NCI-H1417 (cell line): ENCODE data around the gene PXT1.
"Not testable (repeated sequence)": the region's sequence is repeated elsewhere in the genome, so short reads cannot be mapped to it uniquely, and the experiment has no call there.

Source experiments
- DNase-seq, 3 experiments: peaks; one replicate each; lab custom pipeline; 2025; lab: John Stamatoyannopoulos, UW

The PXT1 gene

DNA sequence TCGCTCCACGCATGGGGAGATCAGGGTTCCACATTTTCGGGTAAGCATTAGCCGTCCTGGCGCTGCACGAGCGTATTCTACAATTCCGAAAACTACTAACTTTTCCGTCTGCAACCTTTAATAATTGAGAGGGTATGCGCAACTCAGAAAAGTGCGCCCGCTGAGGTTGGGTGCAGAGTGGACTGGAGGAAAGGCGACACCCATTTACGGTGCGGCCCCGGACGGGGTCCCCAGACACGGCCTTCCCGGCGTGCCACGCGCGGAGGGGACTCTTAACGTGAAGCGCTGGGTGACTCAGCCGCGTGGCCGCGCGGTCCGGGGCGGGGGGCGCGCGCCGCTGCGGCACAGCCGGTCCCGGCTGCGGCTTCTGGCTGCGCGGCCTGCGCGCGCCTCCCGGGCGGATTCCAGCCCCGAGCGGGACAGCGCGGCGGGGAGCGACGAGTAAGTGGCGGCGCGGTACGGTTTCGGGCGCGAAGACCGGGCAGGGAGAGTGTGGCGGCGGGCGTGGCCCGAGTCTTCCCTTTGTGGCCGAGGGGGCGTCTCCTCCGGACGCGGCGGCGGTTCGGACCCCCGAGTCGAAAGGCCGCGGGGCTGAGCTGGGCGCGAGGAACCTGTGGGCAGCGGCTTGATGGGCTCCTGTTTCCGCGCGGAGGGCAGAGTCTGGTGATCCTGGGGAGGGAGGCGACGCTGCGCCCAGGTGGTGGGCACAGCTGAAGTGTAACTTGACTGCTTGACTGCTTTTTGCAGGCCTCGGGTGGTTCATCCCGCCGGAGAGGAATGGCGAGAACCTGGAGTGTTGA is at the start of gene PXT1, which contains the start of gene KCTD20:
Gene PXT1, minus strand, starts transcription at position 184 of the 800 bp plus-strand sequence. CDS start 16,772 bp downstream, outside the sequence.
Gene KCTD20, plus strand, starts transcription at position 330 of the 800 bp plus-strand sequence. CDS start 27,098 bp downstream, outside the sequence.
- peak; percentile 86 to 89 (median 89) for DNase-seq

DNA sequence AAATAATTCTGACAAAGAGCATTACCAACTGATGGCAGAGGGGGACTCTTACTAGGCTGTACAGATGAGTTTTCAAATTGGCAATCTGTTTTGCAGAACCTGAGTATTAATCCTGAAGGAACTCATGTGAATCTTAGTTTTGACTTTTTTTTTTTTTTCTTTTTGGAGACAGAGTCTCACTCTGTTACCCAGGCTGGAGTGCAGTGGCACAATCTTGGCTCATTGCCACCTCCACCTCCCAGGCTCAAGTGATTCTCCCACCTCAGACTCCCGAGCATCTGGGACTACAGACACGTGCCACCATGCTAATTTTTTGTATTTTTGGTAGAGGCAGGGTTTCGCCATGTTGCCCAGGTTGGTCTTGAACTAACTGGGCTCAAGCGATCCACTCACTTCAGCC is 49.4 kb upstream of the PXT1 start:
- DNase-seq, result no peak

- DNase-seq, result no peak
Measured at GRCh38 chr6:36491378-36491965, 48.8 kb upstream of the PXT1 start.

- DNase-seq, result no peak
Measured at GRCh38 chr6:36489426-36489825, 46.8 kb upstream of the PXT1 start.

GRCh38 chr6:36488221-36488620 is 45.6 kb upstream of the PXT1 start:
- no peak for DNase-seq

GRCh38 chr6:36487698-36488097 is 45.0 kb upstream of the PXT1 start:
- DNase-seq, result no peak

GRCh38 chr6:36484736-36485135 is 42.1 kb upstream of the PXT1 start:
- DNase-seq, result no peak

DNA sequence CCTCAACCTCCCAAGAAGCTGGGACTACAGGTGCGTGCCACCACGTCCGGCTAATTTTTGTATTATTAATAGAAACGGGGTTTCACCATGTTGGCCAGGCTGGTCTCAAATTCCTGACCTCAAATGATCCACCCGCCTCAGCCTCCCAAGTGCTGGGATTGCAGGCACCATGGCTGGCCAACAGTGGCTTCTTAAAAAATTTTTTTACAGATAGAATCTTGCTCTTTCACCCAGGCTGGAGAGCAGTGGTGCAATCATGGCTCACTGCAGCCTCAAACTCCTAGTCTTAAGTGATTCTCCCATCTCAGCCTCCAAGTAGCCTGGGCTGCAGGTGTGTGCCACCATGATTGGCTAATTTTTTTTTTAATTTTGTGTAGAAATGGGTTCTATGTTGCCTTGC is 40.7 kb upstream of the PXT1 start:
- not testable (repeated sequence) for DNase-seq

DNA sequence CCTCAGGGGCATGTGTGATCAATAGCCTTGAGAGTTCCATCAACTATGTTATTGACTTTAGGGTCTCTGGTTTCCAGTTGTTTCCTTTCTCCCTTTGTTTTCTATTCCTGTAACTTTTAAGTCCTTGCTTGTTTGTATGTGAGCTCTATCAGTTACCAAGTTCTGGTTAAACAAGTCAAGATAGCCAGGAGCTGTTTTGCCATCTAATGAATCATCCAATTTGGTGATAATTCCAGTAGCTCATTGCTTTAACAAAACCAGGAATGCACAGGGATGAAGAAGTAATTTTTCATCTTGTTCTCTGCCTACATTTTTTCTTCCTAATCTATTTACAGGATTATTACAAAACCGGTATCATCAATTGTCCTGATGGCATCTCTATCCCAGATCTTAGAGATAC is 36.6 kb upstream of the PXT1 start:
- DNase-seq, result no peak

DNA sequence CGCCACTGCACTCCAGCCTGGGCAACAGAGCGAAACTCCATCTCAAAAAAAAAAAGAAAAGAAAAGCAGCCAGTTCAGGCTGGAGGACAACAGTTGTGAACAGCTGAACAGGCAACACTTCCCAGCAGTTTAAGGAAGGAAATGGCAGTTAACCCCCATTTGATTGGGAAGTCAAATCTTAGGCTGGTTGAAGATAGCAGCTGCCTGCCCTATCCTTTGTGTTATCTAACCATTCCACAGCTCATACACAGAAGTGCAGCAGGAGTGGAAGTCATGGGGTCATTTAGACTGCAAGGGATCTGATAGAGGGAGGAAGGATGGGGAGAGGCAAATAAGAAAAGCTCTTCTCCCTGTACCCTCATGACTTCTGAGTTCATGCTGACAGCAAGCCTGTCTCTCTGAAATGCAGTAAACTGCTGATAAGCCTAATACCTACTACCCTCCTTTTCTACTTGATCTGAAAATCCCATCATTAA is 35.4 kb upstream of the PXT1 start:
- DNase-seq, result no peak

DNA sequence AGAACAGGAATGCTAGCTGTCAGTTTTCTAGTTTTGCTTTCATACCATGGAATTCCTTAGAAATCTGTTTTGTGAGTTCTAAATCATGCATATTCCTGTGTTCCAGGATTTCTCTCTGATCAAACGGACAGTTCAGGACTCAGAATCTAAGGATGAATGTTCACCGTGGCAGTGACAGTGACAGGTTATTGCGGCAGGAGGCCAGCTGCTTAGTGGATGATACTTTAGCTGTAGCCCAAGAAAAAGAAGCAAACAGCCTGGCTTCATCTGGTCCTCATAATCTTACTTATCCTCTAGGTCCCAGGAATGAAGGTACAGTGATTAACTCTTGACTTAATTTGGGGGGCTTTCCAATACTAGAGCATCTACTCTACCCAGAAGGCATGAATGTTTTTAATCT is 27.3 kb upstream of the PXT1 start:
- DNase-seq, result no peak

- DNase-seq, result no peak
Measured at GRCh38 chr6:36469148-36469661, 26.6 kb upstream of the PXT1 start.

GRCh38 chr6:36467625-36468024 is 25.0 kb upstream of the PXT1 start:
- DNase-seq, result no peak

DNA sequence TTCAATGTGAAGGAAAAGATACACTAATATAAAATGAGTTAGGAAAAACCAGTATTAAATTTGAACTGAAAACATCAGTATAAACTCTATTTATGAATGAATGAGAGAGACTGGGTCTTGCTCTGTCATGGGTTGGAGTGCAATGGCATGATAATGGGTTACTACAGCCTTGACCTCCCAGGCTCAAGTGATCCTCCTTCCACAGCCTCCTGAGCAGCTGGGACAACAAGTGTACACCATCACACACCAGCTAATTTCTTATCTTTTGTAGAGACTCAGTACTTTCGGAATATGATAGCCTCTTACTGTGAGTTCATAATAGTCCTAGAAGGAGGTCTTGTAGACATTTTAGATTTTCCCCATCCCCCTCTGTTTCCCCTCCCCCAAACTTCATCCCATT is 21.6 kb upstream of the PXT1 start:
- no peak for DNase-seq

DNA sequence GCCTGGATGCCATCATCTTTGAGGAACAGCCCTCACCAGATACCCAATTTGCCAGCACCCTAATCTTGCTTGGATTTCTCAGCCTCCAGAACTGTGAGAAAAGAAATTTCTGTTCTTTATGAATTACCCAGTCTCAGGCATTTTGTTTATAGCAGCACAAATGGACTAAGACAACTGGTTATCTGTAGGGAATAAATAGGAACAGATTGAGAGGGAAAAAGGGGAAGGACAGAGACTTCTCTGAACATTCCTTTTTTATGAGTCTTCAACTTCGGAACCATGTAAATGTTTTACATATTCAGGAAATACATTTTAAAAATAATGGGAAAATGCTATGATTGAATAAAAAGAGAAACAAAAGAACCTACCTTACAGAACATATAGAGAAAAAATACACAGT is 21.0 kb upstream of the PXT1 start:
- DNase-seq, result no peak

GRCh38 chr6:36461646-36462045 is 19.0 kb upstream of the PXT1 start:
- no peak for DNase-seq

- DNase-seq, result no peak
Measured at GRCh38 chr6:36460916-36461315, 18.3 kb upstream of the PXT1 start.

GRCh38 chr6:36459501-36459900 is 16.8 kb upstream of the PXT1 start:
- peak in 1 of 3 experiments; percentile 9 for DNase-seq

GRCh38 chr6:36455486-36456027 is 12.9 kb upstream of the PXT1 start:
- DNase-seq, result no peak

DNA sequence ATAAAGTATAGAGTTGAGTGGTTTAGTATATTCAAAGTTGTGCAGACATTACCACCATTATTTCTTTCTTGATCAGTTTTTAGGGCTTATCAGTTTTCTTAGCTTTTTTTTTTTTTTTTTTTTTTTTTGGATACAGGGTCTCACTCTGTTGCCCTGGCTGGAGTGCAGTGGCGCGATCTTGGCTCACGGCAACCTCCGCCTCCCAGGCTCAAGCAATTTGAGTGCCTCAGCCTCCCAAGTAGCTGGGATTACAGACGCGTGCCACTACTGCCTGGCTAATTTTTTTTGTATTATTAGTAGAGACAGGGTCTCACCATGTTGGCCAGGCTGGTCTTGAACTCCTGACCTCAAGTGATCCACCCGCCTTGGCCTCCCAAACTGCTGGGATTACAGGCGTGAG is 10.2 kb upstream of the PXT1 start:
- not testable (repeated sequence) for DNase-seq

- DNase-seq, result not testable (repeated sequence)
Measured at GRCh38 chr6:36449173-36449572, 6.5 kb upstream of the PXT1 start.

GRCh38 chr6:36445621-36446020 is 3.0 kb upstream of the PXT1 start:
- no peak for DNase-seq

DNA sequence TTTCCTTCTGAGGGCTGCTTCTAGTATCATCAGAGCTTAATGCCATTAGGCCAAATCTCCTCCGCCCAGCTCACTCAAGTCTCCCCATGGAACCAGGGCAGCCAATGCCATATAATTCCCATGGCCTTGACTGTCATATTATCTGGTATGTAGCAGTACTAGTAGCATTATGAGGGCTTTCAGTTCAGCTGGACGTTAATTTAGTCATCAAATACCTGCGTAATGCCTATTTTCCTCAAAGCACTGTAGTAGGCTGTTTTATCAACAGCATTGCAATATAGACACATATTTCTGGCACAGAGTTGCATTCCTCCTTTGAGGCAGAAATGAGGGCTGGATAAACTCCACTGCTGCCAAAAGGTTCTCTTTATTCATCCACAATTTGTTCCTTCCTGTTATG is 1.8 kb upstream of the PXT1 start:
- DNase-seq, result no peak
